Measurements from ENCODE around the gene PCYT2. TPM values are rescaled to one million over a fixed set of nuclear protein-coding genes. Genes with fewer than 3 reads are reported as not detected.

The PCYT2 gene
- total and polyA plus RNA-seq, 9 of the 15 experiments (the other 6 are each of a cell fraction or from before 2014, with no cell fraction given): 0.92 to 134 (median 82.5) TPM

Other genes starting within 250 kb of the PCYT2 start
Only the 7 nearest of the 28 such genes appear.
- 416 and 428 TPM in 2 replicates for gene ALYREF, start 19.8 kb downstream of the PCYT2 start, total RNA-seq (2014; rRNA removed)
- gene ALYREF, start 19.8 kb downstream of the PCYT2 start, total RNA-seq (2014; rRNA removed; fragmentation: Illumina TruSeq; extraction: Trizol): 74.3 and 99.3 TPM in 2 replicates
- 225 and 227 TPM in 2 replicates for gene ALYREF, start 19.8 kb downstream of the PCYT2 start, total RNA-seq (2015; rRNA removed; fragmentation: Illumina TruSeq; extraction: Trizol)
- 279 and 283 TPM in 2 replicates for gene ALYREF, start 19.8 kb downstream of the PCYT2 start, total RNA-seq (2021)
- 97.2 and 103 TPM in 2 replicates for gene ALYREF, start 19.8 kb downstream of the PCYT2 start, polyA plus RNA-seq (2011; rRNA removed)
- 147 and 154 TPM in 2 replicates for gene ALYREF, start 19.8 kb downstream of the PCYT2 start, polyA plus RNA-seq (2014; fragmentation: Illumina TruSeq; extraction: Trizol)
- gene ALYREF, start 19.8 kb downstream of the PCYT2 start, polyA plus RNA-seq (2014; fragmentation: Nextera tagmentation; extraction: Ambion mirVana): 1 to 10 TPM; 1.9 to 3.7 TPM
- gene ALYREF, start 19.8 kb downstream of the PCYT2 start, polyA plus RNA-seq (2014; rRNA removed): 206 and 253 TPM in 2 replicates
- gene ANAPC11, start 19.7 kb downstream of the PCYT2 start, total RNA-seq (2014; rRNA removed): 220 and 252 TPM in 2 replicates
- 32.5 and 41.2 TPM in 2 replicates for gene ANAPC11, start 19.7 kb downstream of the PCYT2 start, total RNA-seq (2014; rRNA removed; fragmentation: Illumina TruSeq; extraction: Trizol)
- 105 and 111 TPM in 2 replicates for gene ANAPC11, start 19.7 kb downstream of the PCYT2 start, total RNA-seq (2015; rRNA removed; fragmentation: Illumina TruSeq; extraction: Trizol)
- 214 and 217 TPM in 2 replicates for gene ANAPC11, start 19.7 kb downstream of the PCYT2 start, total RNA-seq (2021)
- gene ANAPC11, start 19.7 kb downstream of the PCYT2 start, polyA plus RNA-seq (2011; rRNA removed): 238 and 354 TPM in 2 replicates
- gene ANAPC11, start 19.7 kb downstream of the PCYT2 start, polyA plus RNA-seq (2014; fragmentation: Illumina TruSeq; extraction: Trizol): 57.2 and 105 TPM in 2 replicates
- gene ANAPC11, start 19.7 kb downstream of the PCYT2 start, polyA plus RNA-seq (2014; fragmentation: Nextera tagmentation; extraction: Ambion mirVana): 100 to 1,000 TPM; 154 to 255 TPM
- 318 and 338 TPM in 2 replicates for gene ANAPC11, start 19.7 kb downstream of the PCYT2 start, polyA plus RNA-seq (2014; rRNA removed)
- 0.14 and 0.57 TPM in 2 replicates for gene NPB, start 9.2 kb downstream of the PCYT2 start, total RNA-seq (2014; rRNA removed)
- gene NPB, start 9.2 kb downstream of the PCYT2 start, total RNA-seq (2014; rRNA removed; fragmentation: Illumina TruSeq; extraction: Trizol): 0.07 TPM in 1 of 2 replicates, not detected in the other
- gene NPB, start 9.2 kb downstream of the PCYT2 start, total RNA-seq (2015; rRNA removed; fragmentation: Illumina TruSeq; extraction: Trizol): 0.07 and 0.30 TPM in 2 replicates
- 0.53 and 0.65 TPM in 2 replicates for gene NPB, start 9.2 kb downstream of the PCYT2 start, total RNA-seq (2021)
- 0.03 and 0.07 TPM in 2 replicates for gene NPB, start 9.2 kb downstream of the PCYT2 start, polyA plus RNA-seq (2011; rRNA removed)
- 0.07 TPM in 1 of 2 replicates, not detected in the other for gene NPB, start 9.2 kb downstream of the PCYT2 start, polyA plus RNA-seq (2014; fragmentation: Illumina TruSeq; extraction: Trizol)
- gene NPB, start 9.2 kb downstream of the PCYT2 start, polyA plus RNA-seq (2014; fragmentation: Nextera tagmentation; extraction: Ambion mirVana): under 1 TPM; 0.43 to 0.61 TPM
- gene NPB, start 9.2 kb downstream of the PCYT2 start, polyA plus RNA-seq (2014; rRNA removed): 0.07 TPM in 1 of 2 replicates, not detected in the other
- 42.2 and 49.3 TPM in 2 replicates for gene SIRT7, start 6.8 kb upstream of the PCYT2 start, total RNA-seq (2014; rRNA removed)
- 9.0 and 9.8 TPM in 2 replicates for gene SIRT7, start 6.8 kb upstream of the PCYT2 start, total RNA-seq (2014; rRNA removed; fragmentation: Illumina TruSeq; extraction: Trizol)
- 23.6 and 24.6 TPM in 2 replicates for gene SIRT7, start 6.8 kb upstream of the PCYT2 start, total RNA-seq (2015; rRNA removed; fragmentation: Illumina TruSeq; extraction: Trizol)
- 35.7 and 44.1 TPM in 2 replicates for gene SIRT7, start 6.8 kb upstream of the PCYT2 start, total RNA-seq (2021)
- 9.3 and 11.7 TPM in 2 replicates for gene SIRT7, start 6.8 kb upstream of the PCYT2 start, polyA plus RNA-seq (2011; rRNA removed)
- 20.3 and 25.7 TPM in 2 replicates for gene SIRT7, start 6.8 kb upstream of the PCYT2 start, polyA plus RNA-seq (2014; fragmentation: Illumina TruSeq; extraction: Trizol)
- gene SIRT7, start 6.8 kb upstream of the PCYT2 start, polyA plus RNA-seq (2014; fragmentation: Nextera tagmentation; extraction: Ambion mirVana): 1 to 10 TPM; 1.6 to 2.0 TPM
- gene SIRT7, start 6.8 kb upstream of the PCYT2 start, polyA plus RNA-seq (2014; rRNA removed): 43.9 and 54.8 TPM in 2 replicates
- gene MAFG, start 16.3 kb upstream of the PCYT2 start, total RNA-seq (2014; rRNA removed): 27.3 and 30.1 TPM in 2 replicates
- gene MAFG, start 16.3 kb upstream of the PCYT2 start, total RNA-seq (2014; rRNA removed; fragmentation: Illumina TruSeq; extraction: Trizol): 16.3 and 16.9 TPM in 2 replicates
- gene MAFG, start 16.3 kb upstream of the PCYT2 start, total RNA-seq (2015; rRNA removed; fragmentation: Illumina TruSeq; extraction: Trizol): 23.6 and 24.9 TPM in 2 replicates
- 46.7 and 58.1 TPM in 2 replicates for gene MAFG, start 16.3 kb upstream of the PCYT2 start, total RNA-seq (2021)
- gene MAFG, start 16.3 kb upstream of the PCYT2 start, polyA plus RNA-seq (2011; rRNA removed): 22.4 and 31.8 TPM in 2 replicates
- 31.2 and 36.3 TPM in 2 replicates for gene MAFG, start 16.3 kb upstream of the PCYT2 start, polyA plus RNA-seq (2014; fragmentation: Illumina TruSeq; extraction: Trizol)
- gene MAFG, start 16.3 kb upstream of the PCYT2 start, polyA plus RNA-seq (2014; fragmentation: Nextera tagmentation; extraction: Ambion mirVana): 1 to 10 TPM; 1.1 to 2.8 TPM
- 44.8 and 46.7 TPM in 2 replicates for gene MAFG, start 16.3 kb upstream of the PCYT2 start, polyA plus RNA-seq (2014; rRNA removed)
- 215 and 290 TPM in 2 replicates for gene PYCR1, start 25.9 kb upstream of the PCYT2 start, total RNA-seq (2014; rRNA removed)
- gene PYCR1, start 25.9 kb upstream of the PCYT2 start, total RNA-seq (2014; rRNA removed; fragmentation: Illumina TruSeq; extraction: Trizol): 72.4 and 95.4 TPM in 2 replicates
- 120 and 126 TPM in 2 replicates for gene PYCR1, start 25.9 kb upstream of the PCYT2 start, total RNA-seq (2015; rRNA removed; fragmentation: Illumina TruSeq; extraction: Trizol)
- gene PYCR1, start 25.9 kb upstream of the PCYT2 start, total RNA-seq (2021): 302 and 328 TPM in 2 replicates
- gene PYCR1, start 25.9 kb upstream of the PCYT2 start, polyA plus RNA-seq (2011; rRNA removed): 188 and 273 TPM in 2 replicates
- 183 and 278 TPM in 2 replicates for gene PYCR1, start 25.9 kb upstream of the PCYT2 start, polyA plus RNA-seq (2014; fragmentation: Illumina TruSeq; extraction: Trizol)
- gene PYCR1, start 25.9 kb upstream of the PCYT2 start, polyA plus RNA-seq (2014; fragmentation: Nextera tagmentation; extraction: Ambion mirVana): 10 to 100 TPM; 11.7 to 18.6 TPM
- gene PYCR1, start 25.9 kb upstream of the PCYT2 start, polyA plus RNA-seq (2014; rRNA removed): 270 and 349 TPM in 2 replicates
- not detected in 2 replicates for gene MYADML2, start 35.8 kb upstream of the PCYT2 start, total RNA-seq (2014; rRNA removed)
- gene MYADML2, start 35.8 kb upstream of the PCYT2 start, total RNA-seq (2014; rRNA removed; fragmentation: Illumina TruSeq; extraction: Trizol): not detected in 2 replicates
- gene MYADML2, start 35.8 kb upstream of the PCYT2 start, total RNA-seq (2015; rRNA removed; fragmentation: Illumina TruSeq; extraction: Trizol): not detected in 2 replicates
- not detected in 2 replicates for gene MYADML2, start 35.8 kb upstream of the PCYT2 start, total RNA-seq (2021)
- gene MYADML2, start 35.8 kb upstream of the PCYT2 start, polyA plus RNA-seq (2011; rRNA removed): not detected in 2 replicates
- gene MYADML2, start 35.8 kb upstream of the PCYT2 start, polyA plus RNA-seq (2014; fragmentation: Illumina TruSeq; extraction: Trizol): not detected in 2 replicates
- not detected for gene MYADML2, start 35.8 kb upstream of the PCYT2 start, polyA plus RNA-seq (2014; fragmentation: Nextera tagmentation; extraction: Ambion mirVana)
- not detected in 2 replicates for gene MYADML2, start 35.8 kb upstream of the PCYT2 start, polyA plus RNA-seq (2014; rRNA removed)